ENCODE data around the gene LHFPL6. TPM values are rescaled to one million over a fixed set of nuclear protein-coding genes. Genes with fewer than 3 reads are reported as not detected.

The LHFPL6 gene
- total RNA-seq, 1 experiment from 2014 or later: 2.5 TPM

- DNase-seq: no peak
- no peaks in the 10 kb centered on the region; the same call in 1 of the 2 replicates for H3K4me1 ChIP-seq (replicated peaks; ENCODE audit: insufficient read depth)
- no peaks in the 10 kb centered on the region for H3K27me3 ChIP-seq (ENCODE audit: insufficient read depth, low read depth)
- H3K9me2 ChIP-seq (ENCODE audit: insufficient read depth): no peaks in the 10 kb centered on the region
- no peaks in the 10 kb centered on the region for H4K20me1 ChIP-seq (ENCODE audit: insufficient read depth)
- H3K27ac ChIP-seq: no peak overlapping the region
- no peak overlapping the region for H2AFZ ChIP-seq
- H3K79me2 ChIP-seq (ENCODE audit: low read depth): no peaks in the 10 kb centered on the region
- TF ChIP-seq EZH2 (IDR thresholded peaks at IDR 0.05; ENCODE audit: low read depth) (no peak), CTCF (conservative IDR thresholded peaks at IDR 0.05) (peak; percentile 83)
- no TSS peak for BruUV-seq (replicated peaks)
- no peak overlapping the region for H3K4me2 ChIP-seq
- CTCF ChIA-PET: interaction anchor here (0.5 to 1.1 kb wide), 10 partner anchors 12 to 847 kb away, joined by 3 to 4 read pairs (median 3); partner anchors contain the start of gene LHFPL6
- H3K4me3 ChIP-seq: no peak overlapping the region
- intact Hi-C loops (cut with micrococcal nuclease; ENCODE audit: unreplicated experiment): loop anchor here (5.0 kb wide), 1 partner anchor 564 kb away; no protein-coding TSS in a partner anchor
- H3K9me3 ChIP-seq (ENCODE audit: insufficient read depth, low read depth): no peaks in the 10 kb centered on the region
- no peaks in the 10 kb centered on the region for H3K36me3 ChIP-seq (ENCODE audit: low read depth)
- no peaks in the 10 kb centered on the region for H3F3A ChIP-seq (ENCODE audit: insufficient read depth, low read depth)
- POLR2A ChIA-PET (ENCODE audit: unreplicated experiment): interaction anchor here (0.6 to 0.8 kb wide), 2 partner anchors 593 to 866 kb away, joined by 4 to 8 read pairs; no protein-coding TSS in a partner anchor
Observed at GRCh38 chr13:39616087-39616694, 13.2 kb upstream of the LHFPL6 start.

DNA sequence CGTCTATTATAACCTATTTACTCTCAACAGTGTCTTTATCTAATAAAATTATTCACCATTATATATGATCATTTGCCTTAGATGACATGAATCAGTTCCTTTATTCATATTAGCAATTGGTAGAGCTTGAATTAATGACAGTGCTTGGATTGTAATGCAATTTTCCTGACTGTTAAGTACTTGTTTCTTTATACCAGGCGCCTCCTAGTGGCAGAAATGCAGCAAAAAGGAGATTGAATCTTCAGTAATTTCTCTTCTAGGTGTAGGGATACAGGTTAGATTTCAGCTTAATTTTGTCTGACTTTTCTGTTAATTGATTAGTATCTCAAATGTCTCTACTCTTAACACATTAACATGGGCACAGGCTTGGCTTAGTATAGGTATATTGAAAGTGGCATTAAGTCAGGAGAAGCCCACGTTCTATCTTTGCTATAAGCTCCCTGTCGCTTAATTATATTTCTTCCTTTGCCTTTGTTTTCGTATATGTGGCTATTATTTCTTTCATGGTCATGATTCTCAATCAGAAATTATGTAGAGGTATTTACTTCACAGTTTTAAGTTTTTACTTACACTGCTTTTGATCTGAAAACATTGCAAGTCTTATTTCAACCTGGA is 9.1 kb upstream of the LHFPL6 start:
- POLR2A ChIA-PET (ENCODE audit: unreplicated experiment): interaction anchor here (0.6 kb wide), 1 partner anchor 225 kb away, joined by 3 read pairs; no protein-coding TSS in a partner anchor
- no TSS peak for BruUV-seq (replicated peaks)
- H3K4me2 ChIP-seq: no peak overlapping the region
- H3K9me3 ChIP-seq (ENCODE audit: insufficient read depth, low read depth): no peaks in the 10 kb centered on the region
- no peak overlapping the region for H2AFZ ChIP-seq
- H3F3A ChIP-seq (ENCODE audit: insufficient read depth, low read depth): no peaks in the 10 kb centered on the region
- H3K36me3 ChIP-seq (ENCODE audit: low read depth): no peaks in the 10 kb centered on the region
- no peaks in the 10 kb centered on the region for H3K4me1 ChIP-seq (replicated peaks; ENCODE audit: insufficient read depth)
- intact Hi-C loops (cut with micrococcal nuclease; ENCODE audit: unreplicated experiment): loop anchor here (1.0 to 2.0 kb wide), 3 partner anchors 196 to 467 kb away; no protein-coding TSS in a partner anchor
- H3K79me2 ChIP-seq (ENCODE audit: low read depth): no peaks in the 10 kb centered on the region
- no peak overlapping the region for H3K27ac ChIP-seq
- H3K27me3 ChIP-seq (ENCODE audit: insufficient read depth, low read depth): no peaks in the 10 kb centered on the region
- no peaks in the 10 kb centered on the region for H4K20me1 ChIP-seq (ENCODE audit: insufficient read depth)
- peak; percentile 37 to 48 for DNase-seq
- H3K4me3 ChIP-seq: no peak overlapping the region
- TF ChIP-seq CTCF (conservative IDR thresholded peaks at IDR 0.05): peak; percentile 95
- TF ChIP-seq EZH2 (IDR thresholded peaks at IDR 0.05; ENCODE audit: low read depth): no peak
- CTCF ChIA-PET: interaction anchor here (0.5 to 1.7 kb wide), 4 partner anchors 84 to 688 kb away, joined by 3 to 5 read pairs (median 4); no protein-coding TSS in a partner anchor
- H3K9me2 ChIP-seq (ENCODE audit: insufficient read depth): no peaks in the 10 kb centered on the region

DNA sequence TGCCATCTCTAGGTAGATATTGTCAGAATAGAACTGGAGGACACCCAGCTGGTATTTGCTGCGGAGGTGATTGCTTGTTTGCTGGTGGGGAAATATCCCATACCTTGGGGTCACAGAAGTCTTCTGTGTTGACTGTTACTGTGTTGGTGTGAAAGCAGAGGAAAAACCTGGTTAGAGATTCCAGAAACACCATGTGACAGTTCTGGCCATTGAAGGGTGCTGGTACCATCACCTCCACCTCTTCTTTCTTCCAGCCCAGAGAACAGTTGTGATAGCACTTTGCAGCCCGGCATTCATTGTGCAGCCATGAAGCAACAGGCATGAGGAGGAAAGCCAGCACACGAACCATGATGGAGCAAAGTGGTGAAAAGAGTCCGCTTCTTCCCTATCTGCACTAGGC is 4.9 kb upstream of the LHFPL6 start:
- Histone ChIP-seq H3K27me3 (ENCODE audit: insufficient read depth, low read depth) (no peaks in the 10 kb centered on the region), H3K79me2 (ENCODE audit: low read depth) (no peaks in the 10 kb centered on the region), H3K36me3 (ENCODE audit: low read depth) (no peaks in the 10 kb centered on the region), H3F3A (ENCODE audit: insufficient read depth, low read depth) (no peaks in the 10 kb centered on the region), H3K9me3 (ENCODE audit: insufficient read depth, low read depth) (no peaks in the 10 kb centered on the region), H3K4me2 (no peak overlapping the region), H4K20me1 (ENCODE audit: insufficient read depth) (no peaks in the 10 kb centered on the region), H2AFZ (no peak overlapping the region), H3K9me2 (ENCODE audit: insufficient read depth) (no peaks in the 10 kb centered on the region), H3K4me1 (replicated peaks; ENCODE audit: insufficient read depth) (no peaks in the 10 kb centered on the region; the same call in 1 of the 2 replicates), H3K27ac (no peak overlapping the region), H3K4me3 (no peak overlapping the region)
- TF ChIP-seq EZH2 (IDR thresholded peaks at IDR 0.05; ENCODE audit: low read depth) (no peak), CTCF (conservative IDR thresholded peaks at IDR 0.05) (no peak)
- DNase-seq: no peak
- ChIA-PET CTCF (no interaction called here), POLR2A (ENCODE audit: unreplicated experiment) (no interaction called here)
- intact Hi-C loops (cut with micrococcal nuclease; ENCODE audit: unreplicated experiment): no loop called here
- no TSS peak for BruUV-seq (replicated peaks)

All from PC-9 (cell line).